ENCODE measurements around the gene CP.

CP gene

DNA sequence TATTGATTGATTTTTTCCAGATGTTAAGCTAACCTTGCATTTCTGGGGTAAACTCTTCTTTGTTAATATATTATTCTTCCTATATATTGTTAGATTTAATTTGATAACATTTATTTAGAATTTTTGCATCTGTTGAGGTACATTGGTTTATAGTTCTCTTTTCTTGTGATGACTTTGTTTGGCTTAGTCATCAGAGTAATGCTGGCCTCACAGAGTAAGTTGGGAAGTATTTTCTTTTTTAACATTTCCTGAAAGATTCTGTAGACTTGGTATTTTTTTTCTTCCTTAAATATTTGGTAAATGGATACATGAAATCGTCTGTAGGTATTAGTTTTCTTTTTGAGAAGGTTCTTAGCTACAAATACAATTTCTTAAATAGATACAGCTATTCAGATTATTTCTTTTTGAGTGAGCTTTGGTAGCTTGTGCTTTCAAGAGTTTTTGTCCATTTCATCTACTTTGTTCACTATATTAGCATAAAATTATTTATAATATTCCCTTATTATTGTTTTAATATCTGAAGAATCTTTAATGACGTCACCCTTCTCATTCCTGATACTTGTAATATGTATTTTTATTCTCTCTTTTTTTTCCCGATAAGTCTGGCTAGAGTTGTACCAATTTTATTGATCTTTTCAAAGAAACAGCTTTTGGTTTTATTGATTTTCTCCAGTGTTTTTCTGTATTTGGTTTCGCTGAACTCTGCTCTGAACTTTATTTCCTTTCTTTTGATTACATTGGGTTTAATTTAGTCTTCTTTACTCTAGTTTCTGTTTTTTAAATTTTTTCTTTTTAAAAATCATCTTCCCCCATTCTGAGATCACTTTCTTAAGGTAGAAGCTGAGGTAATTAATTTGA, 98.7 kb downstream of the CP start:
- no peak for DNase-seq (ENCODE audit: low read depth, low spot score)
